Mucosa of stomach (tissue), 1 donor: ENCODE data around the gene FN1.

Experiments
- H3K27me3 ChIP-seq: one replicate; pipeline ENCODE4 v1.7.0; 2013; ENCODE audit warnings: mild to moderate bottlenecking, low read length; ENCODE audit not compliant: control insufficient read depth, insufficient read depth
- H3K36me3 ChIP-seq: one replicate; pipeline ENCODE4 v1.7.0; 2013; ENCODE audit warnings: low read length; ENCODE audit not compliant: control insufficient read depth, insufficient read depth
- H3K4me1 ChIP-seq: one replicate; pipeline ENCODE4 v1.7.0; 2013; ENCODE audit warnings: mild to moderate bottlenecking, low read length; ENCODE audit not compliant: control insufficient read depth, insufficient read depth
- H3K4me3 ChIP-seq: one replicate; pipeline ENCODE4 v1.7.0; 2013; ENCODE audit warnings: low read length
- H3K9ac ChIP-seq: one replicate; pipeline ENCODE4 v1.7.0; 2013; ENCODE audit warnings: mild to moderate bottlenecking, low read length, moderate library complexity
- H3K9me3 ChIP-seq: one replicate; pipeline ENCODE4 v1.7.0; 2013; ENCODE audit warnings: mild to moderate bottlenecking, low read length, moderate library complexity; ENCODE audit not compliant: control insufficient read depth
- donor health status: Pancreatic carcinoma.

The FN1 gene

GRCh38 chr2:215394102-215394805 lies 41.6 kb downstream of the FN1 start:
- Histone ChIP-seq H3K9me3 (no peaks in the 10 kb centered on the region), H3K9ac (no peak overlapping the region), H3K36me3 (no peaks in the 10 kb centered on the region), H3K4me1 (no peaks in the 10 kb centered on the region), H3K27me3 (no peaks in the 10 kb centered on the region), H3K4me3 (no peak overlapping the region)

GRCh38 chr2:215392687-215393270 lies 43.1 kb downstream of the FN1 start:
- Histone ChIP-seq H3K36me3 (no peaks in the 10 kb centered on the region), H3K27me3 (no peaks in the 10 kb centered on the region), H3K4me3 (no peak overlapping the region)

GRCh38 chr2:215392164-215392563 lies 43.7 kb downstream of the FN1 start:
- H3K4me3 ChIP-seq = no peak overlapping the region
- no peak overlapping the region for H3K9ac ChIP-seq
- H3K27me3 ChIP-seq = no peaks in the 10 kb centered on the region
- H3K36me3 ChIP-seq = no peaks in the 10 kb centered on the region
- H3K4me1 ChIP-seq = no peaks in the 10 kb centered on the region
- H3K9me3 ChIP-seq = no peaks in the 10 kb centered on the region

More at GRCh38 chr2:215392687-215393270, 43.1 kb downstream of the FN1 start:
- Histone ChIP-seq H3K9me3 (no peaks in the 10 kb centered on the region), H3K4me1 (no peaks in the 10 kb centered on the region), H3K9ac (no peak overlapping the region)

- H3K9ac ChIP-seq = no peak overlapping the region
- no peaks in the 10 kb centered on the region for H3K4me1 ChIP-seq
- H3K4me3 ChIP-seq = no peak overlapping the region
- no peaks in the 10 kb centered on the region for H3K27me3 ChIP-seq
- no peaks in the 10 kb centered on the region for H3K9me3 ChIP-seq
- H3K36me3 ChIP-seq = no peaks in the 10 kb centered on the region
Measured at GRCh38 chr2:215391531-215391930, 44.3 kb downstream of the FN1 start.

- no peak overlapping the region for H3K4me3 ChIP-seq
Measured at GRCh38 chr2:215390550-215390913, 45.3 kb downstream of the FN1 start.

GRCh38 chr2:215388002-215388728 lies 47.7 kb downstream of the FN1 start:
- Histone ChIP-seq H3K9ac (no peak overlapping the region), H3K9me3 (no peaks in the 10 kb centered on the region), H3K4me3 (no peak overlapping the region), H3K4me1 (no peaks in the 10 kb centered on the region), H3K27me3 (no peaks in the 10 kb centered on the region), H3K36me3 (no peaks in the 10 kb centered on the region)

More at GRCh38 chr2:215390550-215390913, 45.3 kb downstream of the FN1 start:
- H3K36me3 ChIP-seq = no peaks in the 10 kb centered on the region
- no peaks in the 10 kb centered on the region for H3K4me1 ChIP-seq
- H3K9me3 ChIP-seq = no peaks in the 10 kb centered on the region
- H3K9ac ChIP-seq = no peak overlapping the region
- no peaks in the 10 kb centered on the region for H3K27me3 ChIP-seq

GRCh38 chr2:215386566-215386965 lies 49.3 kb downstream of the FN1 start:
- Histone ChIP-seq H3K4me3 (no peak overlapping the region), H3K9me3 (no peaks in the 10 kb centered on the region), H3K4me1 (no peaks in the 10 kb centered on the region), H3K9ac (no peak overlapping the region), H3K36me3 (no peaks in the 10 kb centered on the region), H3K27me3 (no peaks in the 10 kb centered on the region)

- no peaks in the 10 kb centered on the region for H3K27me3 ChIP-seq
- H3K36me3 ChIP-seq = no peaks in the 10 kb centered on the region
- no peaks in the 10 kb centered on the region for H3K4me1 ChIP-seq
- no peak overlapping the region for H3K4me3 ChIP-seq
- no peak overlapping the region for H3K9ac ChIP-seq
- H3K9me3 ChIP-seq = no peaks in the 10 kb centered on the region
Measured at GRCh38 chr2:215384710-215385109, 51.2 kb downstream of the FN1 start.

- H3K27me3 ChIP-seq = no peaks in the 10 kb centered on the region
- no peaks in the 10 kb centered on the region for H3K4me1 ChIP-seq
- no peaks in the 10 kb centered on the region for H3K36me3 ChIP-seq
- H3K4me3 ChIP-seq = no peak overlapping the region
- H3K9ac ChIP-seq = no peak overlapping the region
- no peaks in the 10 kb centered on the region for H3K9me3 ChIP-seq
Measured at GRCh38 chr2:215383652-215384279, 52.1 kb downstream of the FN1 start.

- no peaks in the 10 kb centered on the region for H3K36me3 ChIP-seq
Measured at GRCh38 chr2:215382480-215382879, 53.4 kb downstream of the FN1 start.

GRCh38 chr2:215382011-215382410 lies 53.9 kb downstream of the FN1 start:
- H3K9ac ChIP-seq = no peak overlapping the region
- no peaks in the 10 kb centered on the region for H3K9me3 ChIP-seq
- no peak overlapping the region for H3K4me3 ChIP-seq
- H3K27me3 ChIP-seq = no peaks in the 10 kb centered on the region
- no peaks in the 10 kb centered on the region for H3K4me1 ChIP-seq
- H3K36me3 ChIP-seq = no peaks in the 10 kb centered on the region

More at GRCh38 chr2:215382480-215382879, 53.4 kb downstream of the FN1 start:
- no peak overlapping the region for H3K9ac ChIP-seq
- H3K9me3 ChIP-seq = no peaks in the 10 kb centered on the region
- H3K27me3 ChIP-seq = no peaks in the 10 kb centered on the region
- H3K4me3 ChIP-seq = no peak overlapping the region
- H3K4me1 ChIP-seq = no peaks in the 10 kb centered on the region

GRCh38 chr2:215380699-215381098 lies 55.2 kb downstream of the FN1 start:
- Histone ChIP-seq H3K36me3 (no peaks in the 10 kb centered on the region), H3K27me3 (no peaks in the 10 kb centered on the region), H3K9ac (no peak overlapping the region), H3K4me1 (no peaks in the 10 kb centered on the region), H3K9me3 (no peaks in the 10 kb centered on the region), H3K4me3 (no peak overlapping the region)
